Sigmoid colon (tissue), 7 donors: ENCODE measurements around the gene AXDND1. TPM values are rescaled to one million over a fixed set of nuclear protein-coding genes. Genes with fewer than 3 reads are reported as not detected.

ENCODE experiments used
- DNase-seq: peaks from one replicate; pipeline ENCODE4 v3.0.0-alpha.2; 2019
- H3K27ac ChIP-seq, 4 donors: fragments of 200-600 bp; sonication (generic); one replicate each; pipeline ENCODE4 v1.5.1; 2016 to 2019; ENCODE audit warnings: mild to moderate bottlenecking in 1 of 4
- H3K27me3 ChIP-seq, 3 donors: fragments of 200-600 bp; sonication (generic); one replicate each; pipeline ENCODE4 v1.5.1; 2019; ENCODE audit warnings: mild to moderate bottlenecking in 1 of 3
- H3K36me3 ChIP-seq, 4 donors: fragments of 200-600 bp; sonication (generic); one replicate each; pipeline ENCODE4 v1.5.1; 2016 to 2019
- H3K4me1 ChIP-seq, 4 donors: fragments of 200-600 bp; sonication (generic); one replicate each; pipeline ENCODE4 v1.5.1; 2017 to 2019
- H3K4me3 ChIP-seq, 4 donors: fragments of 200-600 bp; sonication (generic); one replicate each; pipeline ENCODE4 v1.5.1; 2017 to 2019; ENCODE audit warnings: mild to moderate bottlenecking in 2 of 4, moderate library complexity in 1 of 4
- H3K9me3 ChIP-seq, 4 donors: fragments of 200-600 bp in 3 of 4; sonication (generic) in 3 of 4; one replicate each; pipeline versions ENCODE4 v1.5.1 to v1.6.1; 2013 to 2019
- EP300 ChIP-seq, 4 donors: sonication (generic); formaldehyde crosslinking; IDR thresholded peaks; one replicate each; pipeline ENCODE4 v1.6.1; 2017; ENCODE audit warnings: antibody characterized with exemption in 4 of 4
- POLR2A ChIP-seq, 2 donors: fragments of 450-650 bp; IDR thresholded peaks; one replicate each; pipeline ENCODE4 v1.6.1; 2016; ENCODE audit warnings: antibody characterized with exemption in 2 of 2, mild to moderate bottlenecking in 2 of 2, moderate library complexity in 2 of 2
- POLR2AphosphoS5 ChIP-seq, 4 donors: sonication (generic); formaldehyde crosslinking; IDR thresholded peaks; one replicate each; pipeline ENCODE4 v1.6.1; 2017; ENCODE audit warnings: antibody characterized with exemption in 4 of 4
- WGBS, 2 donors: extraction: QIAGEN DNeasy Blood & Tissue Kit; methylation state at CpG; one replicate each; pipeline ENCODE4 v1.1.7; 2013; 5-methylcytosine and 5-hydroxymethylcytosine counted together
- intact Hi-C: fragments of 100-400 bp; cut with DNase I; formaldehyde crosslinking; loops from one replicate; pipeline ENCODE4 v1.15.1; 2023
- polyA plus RNA-seq, 3 donors: library from polyadenylated mRNA; stranded (reverse); fragments of 200-250 nt; gene quantifications; one replicate each; pipeline ENCODE4 v1.2.3, GENCODE V29; 2013
- total RNA-seq, 4 donors: library from RNA; depleted of rRNA; stranded (reverse); fragments of >200 nt; gene quantifications; one replicate each; pipeline ENCODE4 v1.1.0, GENCODE V29; 2016
- TF ChIP-seq, protein P1 (sequence below), 4 experiments: fragments of 450-650 bp in 3 of 4; fragments of 200-600 bp in 1 of 4; IDR thresholded peaks; one replicate each; pipeline ENCODE4 v1.5.1; 2016 to 2019; ENCODE audit warnings: antibody characterized with exemption in 4 of 4, mild to moderate bottlenecking in 3 of 4, moderate library complexity in 2 of 4
- donor health status: healthy with polysubstance abuse.
- donor health status: Bipolar disorder and iron deficiency.
- donor health status: healthy.

Gene AXDND1
- total and polyA plus RNA-seq, 7 donors: 0.14 to 19.2 (median 2.4) TPM; not detected in 1

DNA sequence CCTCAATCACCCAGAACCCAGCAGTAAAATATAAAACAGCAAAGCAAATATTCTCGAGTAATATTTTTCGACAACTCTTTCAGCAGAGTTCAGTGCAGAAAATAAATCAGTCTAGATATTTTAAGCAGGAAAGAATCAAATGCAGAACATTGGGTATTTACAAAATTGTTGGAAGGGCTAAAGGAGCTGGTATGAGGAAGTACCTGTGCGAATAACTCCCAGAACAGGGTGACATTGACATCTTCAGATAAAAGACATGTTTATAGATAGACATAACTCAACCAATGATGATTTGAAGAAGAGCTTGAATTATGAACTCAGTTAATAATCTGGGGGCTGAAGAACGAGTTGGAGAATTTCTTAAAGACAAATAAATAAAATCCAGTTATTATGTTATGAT is 6.4 kb downstream of the AXDND1 start:
- Histone ChIP-seq H3K27me3 (no peaks in the 10 kb centered on the region), H3K9me3 (no peaks in the 10 kb centered on the region), H3K4me1 (no peaks in the 10 kb centered on the region), H3K27ac (no peak overlapping the region), H3K4me3 (no peak overlapping the region), H3K36me3 (no peaks in the 10 kb centered on the region)
- intact Hi-C loops: no loop called here
- DNase-seq: no peak
- 56 to 85% methylated on average over 4 of the region's 4 CpGs for WGBS, 2 donors
- TF ChIP-seq EP300 (IDR thresholded peaks at IDR 0.05) (no peak), POLR2AphosphoS5 (IDR thresholded peaks at IDR 0.05) (no peak), POLR2A (IDR thresholded peaks at IDR 0.05) (no peak)
- TF ChIP-seq, protein P1, sequence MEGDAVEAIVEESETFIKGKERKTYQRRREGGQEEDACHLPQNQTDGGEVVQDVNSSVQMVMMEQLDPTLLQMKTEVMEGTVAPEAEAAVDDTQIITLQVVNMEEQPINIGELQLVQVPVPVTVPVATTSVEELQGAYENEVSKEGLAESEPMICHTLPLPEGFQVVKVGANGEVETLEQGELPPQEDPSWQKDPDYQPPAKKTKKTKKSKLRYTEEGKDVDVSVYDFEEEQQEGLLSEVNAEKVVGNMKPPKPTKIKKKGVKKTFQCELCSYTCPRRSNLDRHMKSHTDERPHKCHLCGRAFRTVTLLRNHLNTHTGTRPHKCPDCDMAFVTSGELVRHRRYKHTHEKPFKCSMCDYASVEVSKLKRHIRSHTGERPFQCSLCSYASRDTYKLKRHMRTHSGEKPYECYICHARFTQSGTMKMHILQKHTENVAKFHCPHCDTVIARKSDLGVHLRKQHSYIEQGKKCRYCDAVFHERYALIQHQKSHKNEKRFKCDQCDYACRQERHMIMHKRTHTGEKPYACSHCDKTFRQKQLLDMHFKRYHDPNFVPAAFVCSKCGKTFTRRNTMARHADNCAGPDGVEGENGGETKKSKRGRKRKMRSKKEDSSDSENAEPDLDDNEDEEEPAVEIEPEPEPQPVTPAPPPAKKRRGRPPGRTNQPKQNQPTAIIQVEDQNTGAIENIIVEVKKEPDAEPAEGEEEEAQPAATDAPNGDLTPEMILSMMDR (IDR thresholded peaks at IDR 0.05): no peak

DNA sequence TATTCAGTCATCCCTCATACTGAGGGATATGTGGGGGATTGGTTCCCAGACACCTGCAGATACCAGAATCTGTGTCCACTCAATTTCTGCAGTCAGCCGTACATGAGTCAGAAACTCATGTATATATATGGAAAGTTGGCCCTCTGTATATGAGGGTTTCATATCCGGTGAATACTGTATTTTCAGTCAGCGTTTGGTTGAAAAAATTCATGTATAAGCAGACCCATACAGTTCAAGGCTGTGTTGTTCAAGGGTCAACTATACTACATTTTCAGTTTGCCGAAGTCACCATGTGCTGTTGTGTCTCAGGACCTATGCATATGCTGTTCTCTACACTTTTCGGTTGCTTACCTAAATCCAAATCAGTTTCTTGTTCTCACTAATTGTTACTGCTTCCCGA is 10.5 kb downstream of the AXDND1 start:
- DNase-seq: no peak
- TF ChIP-seq, protein P1 (IDR thresholded peaks at IDR 0.05): no peak
- TF ChIP-seq POLR2A (IDR thresholded peaks at IDR 0.05) (no peak), EP300 (IDR thresholded peaks at IDR 0.05) (no peak), POLR2AphosphoS5 (IDR thresholded peaks at IDR 0.05) (no peak)

DNA sequence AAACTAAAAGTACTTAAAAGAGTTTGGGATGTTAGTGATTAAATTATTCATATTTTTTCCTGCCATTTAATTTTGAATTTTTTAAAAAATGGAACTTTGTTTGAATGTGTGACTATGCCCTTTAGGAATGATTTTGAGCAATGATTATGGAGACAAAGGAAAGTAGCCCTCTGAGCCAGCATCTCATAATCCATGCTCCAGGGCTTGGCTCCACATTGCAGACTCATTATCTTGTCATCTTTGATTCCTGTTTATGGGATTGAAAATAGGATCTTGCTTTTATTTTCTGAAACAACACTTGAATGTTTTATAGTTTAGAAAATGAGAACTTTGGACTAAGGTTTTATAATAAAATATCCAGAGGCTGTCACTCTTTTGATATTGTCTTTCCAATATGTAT is 14.5 kb downstream of the AXDND1 start:
- no peaks in the 10 kb centered on the region for H3K9me3 ChIP-seq
- H3K36me3 ChIP-seq: no peaks in the 10 kb centered on the region
- TF ChIP-seq EP300 (IDR thresholded peaks at IDR 0.05): no peak
- TF ChIP-seq POLR2A (IDR thresholded peaks at IDR 0.05): no peak
- TF ChIP-seq POLR2AphosphoS5 (IDR thresholded peaks at IDR 0.05): no peak
- TF ChIP-seq, protein P1 (IDR thresholded peaks at IDR 0.05): no peak
- H3K27me3 ChIP-seq: no peaks in the 10 kb centered on the region
- H3K4me3 ChIP-seq: no peak overlapping the region
- no peaks in the 10 kb centered on the region for H3K4me1 ChIP-seq
- intact Hi-C loops: no loop called here
- no peak overlapping the region for H3K27ac ChIP-seq
- DNase-seq: no peak

More for the DNA sequence above, 10.5 kb downstream of the AXDND1 start:
- intact Hi-C loops: no loop called here
- H3K4me3 ChIP-seq: no peak overlapping the region
- H3K27ac ChIP-seq: no peak overlapping the region
- no peaks in the 10 kb centered on the region for H3K9me3 ChIP-seq
- H3K27me3 ChIP-seq: no peaks in the 10 kb centered on the region
- H3K4me1 ChIP-seq: no peaks in the 10 kb centered on the region
- 93 to 94% methylated on average over 6 of the region's 6 CpGs for WGBS, 2 donors
- H3K36me3 ChIP-seq: no peaks in the 10 kb centered on the region

DNA sequence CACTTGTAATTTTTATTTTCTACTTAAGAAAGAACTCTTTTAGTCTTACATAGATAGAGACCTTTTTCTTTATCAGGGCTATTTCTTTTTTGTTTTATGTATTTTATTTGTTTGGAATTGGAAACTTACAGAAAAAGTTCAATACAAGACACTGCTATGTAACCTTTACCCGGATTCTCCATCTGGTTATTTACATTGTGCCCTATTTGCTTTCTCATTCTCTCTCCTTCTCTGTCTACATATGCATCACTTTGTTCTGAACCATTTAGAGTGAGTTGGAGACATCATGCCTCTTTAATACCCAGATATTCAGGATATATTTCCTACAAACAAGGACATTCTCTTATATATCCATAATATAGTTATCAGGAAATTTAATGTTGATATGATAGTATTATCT is 18.3 kb downstream of the AXDND1 start:
- intact Hi-C loops: no loop called here
- DNase-seq: no peak

GRCh38 chr1:179385510-179385909 is 19.7 kb downstream of the AXDND1 start:
- no peaks in the 10 kb centered on the region for H3K36me3 ChIP-seq
- H3K27ac ChIP-seq: no peak overlapping the region
- no peaks in the 10 kb centered on the region for H3K27me3 ChIP-seq
- no peaks in the 10 kb centered on the region for H3K4me1 ChIP-seq
- H3K9me3 ChIP-seq: no peaks in the 10 kb centered on the region
- WGBS, 2 donors: 94 to 96% methylated on average over 1 of the region's 1 CpG
- H3K4me3 ChIP-seq: no peak overlapping the region
- intact Hi-C loops: no loop called here
- DNase-seq: no peak
- TF ChIP-seq POLR2A (IDR thresholded peaks at IDR 0.05): no peak

More for the DNA sequence above, 18.3 kb downstream of the AXDND1 start:
- WGBS, 2 donors: 49 to 75% methylated on average over 1 of the region's 1 CpG
- H3K27me3 ChIP-seq: no peaks in the 10 kb centered on the region
- no peak overlapping the region for H3K4me3 ChIP-seq
- H3K9me3 ChIP-seq: no peaks in the 10 kb centered on the region
- no peaks in the 10 kb centered on the region for H3K36me3 ChIP-seq
- no peak for TF ChIP-seq POLR2AphosphoS5 (IDR thresholded peaks at IDR 0.05)
- no peak for TF ChIP-seq EP300 (IDR thresholded peaks at IDR 0.05)
- TF ChIP-seq, protein P1 (IDR thresholded peaks at IDR 0.05): no peak
- TF ChIP-seq POLR2A (IDR thresholded peaks at IDR 0.05): no peak
- no peaks in the 10 kb centered on the region for H3K4me1 ChIP-seq
- no peak overlapping the region for H3K27ac ChIP-seq
